HEK293 (cell line): ENCODE measurements around the gene ZNF423.

Source experiments
- CTCF ChIA-PET: fragments of 350-600 bp; formaldehyde crosslinking; extraction: SDS; loops from one replicate; lab custom pipeline; 2021; ENCODE audit warnings: antibody characterized with exemption; lab: Yijun Ruan, JAX
- POLR2A ChIA-PET: fragments of 300-600 bp; formaldehyde crosslinking; extraction: SDS; loops from one replicate; lab custom pipeline; 2020; ENCODE audit warnings: antibody characterized with exemption, inconsistent platforms; lab: Yijun Ruan, JAX
- H3K27ac ChIP-seq: fragments of 200-500 bp; sonication (Bioruptor generic); 2 replicates; pipeline ENCODE4 v1.5.1; 2014; ENCODE audit warnings: low read depth, low read length, control low read depth, inconsistent platforms; ENCODE audit errors: extremely low read depth
- H3K36me3 ChIP-seq, 2 experiments: fragments of 200-500 bp in 1 of 2; sonication (Bioruptor generic) in 1 of 2; 1 replicate in 1 of 2; 2 replicates in 1 of 2; pipeline ENCODE4 v1.5.1; 2014 to 2017; ENCODE audit warnings: inconsistent platforms in 2 of 2, low read length in 2 of 2; ENCODE audit not compliant: control insufficient read depth in 2 of 2, insufficient read depth in 1 of 2
- H3K4me1 ChIP-seq: fragments of 200-500 bp; sonication (Bioruptor generic); 2 replicates; pipeline ENCODE4 v1.5.1; 2014; ENCODE audit warnings: mild to moderate bottlenecking, low read length, inconsistent platforms; ENCODE audit not compliant: control insufficient read depth, insufficient read depth
- H3K4me3 ChIP-seq: 2 replicates; pipeline ENCODE4 v1.5.1; 2011; ENCODE audit warnings: low read depth, mild to moderate bottlenecking, control low read depth, low read length, moderate library complexity
- H3K9me3 ChIP-seq: fragments of 200-500 bp; sonication (Bioruptor generic); 2 replicates; pipeline ENCODE4 v1.5.1; 2014; ENCODE audit warnings: low read depth, low read length, inconsistent platforms; ENCODE audit not compliant: control insufficient read depth, insufficient read depth
- EGR2 ChIP-seq: fragments of 450-650 bp; formaldehyde crosslinking; IDR thresholded peaks from 2 replicates; pipeline ENCODE4 v1.5.1; 2016; ENCODE audit warnings: low read depth, missing biosample characterization, missing genetic modification characterization
- GFI1B ChIP-seq: fragments of 450-650 bp; formaldehyde crosslinking; IDR thresholded peaks from 2 replicates; pipeline ENCODE4 v1.5.1; 2016; ENCODE audit warnings: missing biosample characterization, missing genetic modification characterization
- OSR2 ChIP-seq: fragments of 450-650 bp; formaldehyde crosslinking; IDR thresholded peaks from 2 replicates; pipeline ENCODE4 v1.5.1; 2016; ENCODE audit warnings: missing biosample characterization, missing genetic modification characterization
- ZBTB17 ChIP-seq: fragments of 450-650 bp; formaldehyde crosslinking; IDR thresholded peaks from 2 replicates; pipeline ENCODE4 v1.5.1; 2016; ENCODE audit warnings: missing biosample characterization, missing genetic modification characterization
- ZFHX2 ChIP-seq: fragments of 450-650 bp; formaldehyde crosslinking; conservative IDR thresholded peaks from 2 replicates; pipeline ENCODE4 v1.5.1; 2016; ENCODE audit warnings: missing biosample characterization, missing genetic modification characterization
- ZNF133 ChIP-seq: fragments of 450-650 bp; formaldehyde crosslinking; IDR thresholded peaks from 2 replicates; pipeline ENCODE4 v1.5.1; 2016; ENCODE audit warnings: missing biosample characterization, missing genetic modification characterization
- ZNF138 ChIP-seq: fragments of 450-650 bp; formaldehyde crosslinking; IDR thresholded peaks from 2 replicates; pipeline ENCODE4 v1.5.1; 2016; ENCODE audit warnings: missing biosample characterization, missing genetic modification characterization, borderline replicate concordance
- ZNF157 ChIP-seq: fragments of 450-650 bp; formaldehyde crosslinking; IDR thresholded peaks from 2 replicates; pipeline ENCODE4 v1.5.1; 2016; ENCODE audit warnings: missing biosample characterization, missing genetic modification characterization
- ZNF184 ChIP-seq: fragments of 450-650 bp; IDR thresholded peaks from 2 replicates; pipeline ENCODE4 v1.5.1; 2018; ENCODE audit warnings: missing biosample characterization, mild to moderate bottlenecking, missing genetic modification characterization
- ZNF335 ChIP-seq: fragments of 450-650 bp; formaldehyde crosslinking; conservative IDR thresholded peaks from 2 replicates; pipeline ENCODE4 v1.5.1; 2016; ENCODE audit warnings: missing biosample characterization, missing genetic modification characterization
- ZNF366 ChIP-seq: fragments of 450-650 bp; formaldehyde crosslinking; conservative IDR thresholded peaks from 2 replicates; pipeline ENCODE4 v1.5.1; 2016; ENCODE audit warnings: missing biosample characterization, missing genetic modification characterization
- ZNF416 ChIP-seq: fragments of 450-650 bp; formaldehyde crosslinking; IDR thresholded peaks from 2 replicates; pipeline ENCODE4 v1.5.1; 2016; ENCODE audit warnings: missing biosample characterization, missing genetic modification characterization
- ZNF426 ChIP-seq: fragments of 450-650 bp; formaldehyde crosslinking; IDR thresholded peaks from 2 replicates; pipeline ENCODE4 v1.5.1; 2017; ENCODE audit warnings: missing biosample characterization, missing genetic modification characterization, mild to moderate bottlenecking, inconsistent platforms, moderate library complexity
- ZNF623 ChIP-seq: fragments of 450-650 bp; formaldehyde crosslinking; IDR thresholded peaks from 2 replicates; pipeline ENCODE4 v1.5.1; 2016; ENCODE audit warnings: missing biosample characterization, missing genetic modification characterization
- ZNF626 ChIP-seq: fragments of 450-650 bp; sonication (Bioruptor Pico); formaldehyde crosslinking; IDR thresholded peaks from 2 replicates; pipeline ENCODE4 v1.5.1; 2018; ENCODE audit warnings: missing biosample characterization, missing genetic modification characterization, inconsistent platforms
- ZNF677 ChIP-seq: fragments of 450-650 bp; IDR thresholded peaks from 2 replicates; pipeline ENCODE4 v1.5.0; 2018; ENCODE audit warnings: missing biosample characterization, mild to moderate bottlenecking, missing genetic modification characterization, moderate library complexity
- ZNF791 ChIP-seq: fragments of 450-650 bp; formaldehyde crosslinking; IDR thresholded peaks from 2 replicates; pipeline ENCODE4 v1.5.1; 2016; ENCODE audit warnings: missing biosample characterization, missing genetic modification characterization
- ZSCAN23 ChIP-seq: fragments of 450-650 bp; formaldehyde crosslinking; IDR thresholded peaks from 2 replicates; pipeline ENCODE4 v1.5.1; 2016; ENCODE audit warnings: missing biosample characterization, missing genetic modification characterization
- ZXDB ChIP-seq: fragments of 450-650 bp; formaldehyde crosslinking; IDR thresholded peaks from 2 replicates; pipeline ENCODE4 v1.5.1; 2016; ENCODE audit warnings: missing biosample characterization, missing genetic modification characterization
- TF ChIP-seq, protein P1 (sequence below): fragments of 450-650 bp; IDR thresholded peaks from 2 replicates; pipeline ENCODE4 v1.5.1; 2018; ENCODE audit warnings: missing biosample characterization, missing genetic modification characterization
- TF ChIP-seq, protein P2 (sequence below): fragments of 450-650 bp; formaldehyde crosslinking; IDR thresholded peaks from 2 replicates; pipeline ENCODE4 v1.5.1; 2017; ENCODE audit warnings: missing biosample characterization, missing genetic modification characterization
- TF ChIP-seq, protein P3 (sequence below): fragments of 450-650 bp; formaldehyde crosslinking; IDR thresholded peaks from 2 replicates; pipeline ENCODE4 v1.5.1; 2016; ENCODE audit warnings: missing biosample characterization, missing genetic modification characterization

The ZNF423 gene

DNA sequence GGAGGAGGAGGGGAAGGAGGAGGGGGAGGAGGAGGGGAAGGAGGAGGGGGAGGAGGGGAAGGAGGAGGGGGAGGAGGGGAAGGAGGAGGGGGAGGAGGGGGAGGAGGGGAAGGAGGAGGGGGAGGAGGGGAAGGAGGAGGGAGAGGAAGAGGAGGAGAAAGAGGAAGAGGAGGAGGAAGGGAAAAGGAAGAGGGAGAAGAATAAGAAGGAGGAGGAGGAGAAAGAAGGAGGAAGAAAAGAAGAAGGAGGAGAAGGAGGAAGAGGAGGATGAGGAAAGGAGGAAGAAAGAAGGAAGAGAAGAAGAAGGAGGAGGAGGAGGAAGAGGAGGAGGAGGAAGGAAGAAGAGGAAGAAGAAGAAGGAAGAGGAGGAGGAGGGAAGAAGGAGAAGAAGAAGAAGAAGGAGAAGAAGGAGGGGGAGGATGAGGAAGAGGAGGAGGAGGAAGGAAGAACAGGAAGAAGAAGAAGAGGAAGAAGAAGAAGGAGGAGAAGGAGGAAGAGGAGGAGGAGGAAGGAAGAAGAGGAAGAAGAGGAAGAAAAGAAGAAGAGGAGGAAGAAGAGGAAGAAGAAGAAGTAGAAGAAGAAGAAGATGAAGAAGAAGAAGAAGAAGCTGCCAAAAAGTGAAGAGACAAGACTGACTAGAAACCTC, 378.5 kb downstream of the ZNF423 start:
- Histone ChIP-seq H3K27ac (no peak overlapping the region), H3K4me3 (no peak overlapping the region), H3K9me3 (no peaks in the 10 kb centered on the region), H3K36me3 (no peaks in the 10 kb centered on the region), H3K4me1 (no peaks in the 10 kb centered on the region)
- CTCF ChIA-PET = no interaction called here
- TF ChIP-seq, protein P1, sequence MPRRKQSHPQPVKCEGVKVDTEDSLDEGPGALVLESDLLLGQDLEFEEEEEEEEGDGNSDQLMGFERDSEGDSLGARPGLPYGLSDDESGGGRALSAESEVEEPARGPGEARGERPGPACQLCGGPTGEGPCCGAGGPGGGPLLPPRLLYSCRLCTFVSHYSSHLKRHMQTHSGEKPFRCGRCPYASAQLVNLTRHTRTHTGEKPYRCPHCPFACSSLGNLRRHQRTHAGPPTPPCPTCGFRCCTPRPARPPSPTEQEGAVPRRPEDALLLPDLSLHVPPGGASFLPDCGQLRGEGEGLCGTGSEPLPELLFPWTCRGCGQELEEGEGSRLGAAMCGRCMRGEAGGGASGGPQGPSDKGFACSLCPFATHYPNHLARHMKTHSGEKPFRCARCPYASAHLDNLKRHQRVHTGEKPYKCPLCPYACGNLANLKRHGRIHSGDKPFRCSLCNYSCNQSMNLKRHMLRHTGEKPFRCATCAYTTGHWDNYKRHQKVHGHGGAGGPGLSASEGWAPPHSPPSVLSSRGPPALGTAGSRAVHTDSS (tag by site-specific recombination) = peak; percentile 98
- TF ChIP-seq ZNF138 (tag by site-specific recombination) (no peak), ZNF335 (no peak), ZNF366 (tag by site-specific recombination) (peak; percentile 65), ZNF184 (no peak), ZNF157 (tag by site-specific recombination) (0 out of 2 replicates have a peak, but pooled peaks have one; percentile 21), EGR2 (tag by site-specific recombination) (peak; percentile 23; the same call in 1 of the 2 replicates)
- TF ChIP-seq, protein P2, sequence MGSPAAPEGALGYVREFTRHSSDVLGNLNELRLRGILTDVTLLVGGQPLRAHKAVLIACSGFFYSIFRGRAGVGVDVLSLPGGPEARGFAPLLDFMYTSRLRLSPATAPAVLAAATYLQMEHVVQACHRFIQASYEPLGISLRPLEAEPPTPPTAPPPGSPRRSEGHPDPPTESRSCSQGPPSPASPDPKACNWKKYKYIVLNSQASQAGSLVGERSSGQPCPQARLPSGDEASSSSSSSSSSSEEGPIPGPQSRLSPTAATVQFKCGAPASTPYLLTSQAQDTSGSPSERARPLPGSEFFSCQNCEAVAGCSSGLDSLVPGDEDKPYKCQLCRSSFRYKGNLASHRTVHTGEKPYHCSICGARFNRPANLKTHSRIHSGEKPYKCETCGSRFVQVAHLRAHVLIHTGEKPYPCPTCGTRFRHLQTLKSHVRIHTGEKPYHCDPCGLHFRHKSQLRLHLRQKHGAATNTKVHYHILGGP (tag by site-specific recombination) = 0 out of 2 replicates have a peak, but pooled peaks have one; percentile 14
- TF ChIP-seq, protein P3, sequence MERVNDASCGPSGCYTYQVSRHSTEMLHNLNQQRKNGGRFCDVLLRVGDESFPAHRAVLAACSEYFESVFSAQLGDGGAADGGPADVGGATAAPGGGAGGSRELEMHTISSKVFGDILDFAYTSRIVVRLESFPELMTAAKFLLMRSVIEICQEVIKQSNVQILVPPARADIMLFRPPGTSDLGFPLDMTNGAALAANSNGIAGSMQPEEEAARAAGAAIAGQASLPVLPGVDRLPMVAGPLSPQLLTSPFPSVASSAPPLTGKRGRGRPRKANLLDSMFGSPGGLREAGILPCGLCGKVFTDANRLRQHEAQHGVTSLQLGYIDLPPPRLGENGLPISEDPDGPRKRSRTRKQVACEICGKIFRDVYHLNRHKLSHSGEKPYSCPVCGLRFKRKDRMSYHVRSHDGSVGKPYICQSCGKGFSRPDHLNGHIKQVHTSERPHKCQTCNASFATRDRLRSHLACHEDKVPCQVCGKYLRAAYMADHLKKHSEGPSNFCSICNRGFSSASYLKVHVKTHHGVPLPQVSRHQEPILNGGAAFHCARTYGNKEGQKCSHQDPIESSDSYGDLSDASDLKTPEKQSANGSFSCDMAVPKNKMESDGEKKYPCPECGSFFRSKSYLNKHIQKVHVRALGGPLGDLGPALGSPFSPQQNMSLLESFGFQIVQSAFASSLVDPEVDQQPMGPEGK = no peak
- POLR2A ChIA-PET = no interaction called here

DNA sequence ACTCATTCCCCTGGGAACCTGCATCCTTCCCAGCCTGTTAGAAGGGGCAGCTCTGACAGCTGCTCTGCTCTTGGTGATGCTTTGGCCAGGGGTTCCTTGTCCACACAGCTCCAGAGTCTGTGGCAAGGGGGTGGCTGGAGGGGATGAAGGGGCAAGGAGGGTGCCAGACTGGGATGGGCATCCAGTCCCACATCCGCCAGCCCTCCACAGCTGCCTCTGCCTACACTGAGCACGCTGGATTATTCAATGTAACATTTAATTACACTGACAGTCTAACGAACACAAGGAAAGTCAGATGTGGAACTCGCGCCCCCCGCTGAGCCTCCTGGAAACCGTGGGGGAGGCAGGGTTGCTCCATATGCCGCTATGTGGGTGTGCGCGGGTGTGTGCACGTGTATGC, 381.2 kb downstream of the ZNF423 start:
- H3K4me1 ChIP-seq = no peaks in the 10 kb centered on the region
- TF ChIP-seq ZNF426 (no peak), EGR2 (tag by site-specific recombination) (peak; percentile 32; the same call in 1 of the 2 replicates), ZFHX2 (tag by site-specific recombination) (peak; percentile 32; the same call in 1 of the 2 replicates)
- H3K4me3 ChIP-seq = no peak overlapping the region
- no peaks in the 10 kb centered on the region for H3K36me3 ChIP-seq
- H3K27ac ChIP-seq = no peak overlapping the region
- ChIA-PET POLR2A (no interaction called here), CTCF (no interaction called here)
- no peaks in the 10 kb centered on the region for H3K9me3 ChIP-seq

DNA sequence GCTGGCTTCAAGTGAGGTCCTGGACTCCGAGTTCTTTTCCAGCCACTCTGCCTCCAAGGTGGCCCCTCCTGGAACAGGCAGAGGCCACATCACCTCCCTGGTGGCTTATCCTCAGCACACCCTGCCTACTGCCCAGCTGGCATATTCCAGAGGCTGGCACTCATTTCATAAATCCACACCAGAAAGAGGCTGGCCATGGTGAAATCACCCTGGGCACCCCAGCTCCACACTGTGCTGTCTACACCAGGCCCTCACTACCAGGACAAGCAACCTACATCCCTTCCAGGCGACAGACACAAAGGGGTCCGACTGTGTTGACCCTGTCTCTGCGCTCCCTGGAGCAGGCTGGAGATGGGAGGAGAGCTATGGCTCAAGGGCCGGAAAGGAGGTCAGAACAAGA, 382.1 kb downstream of the ZNF423 start:
- no peak overlapping the region for H3K4me3 ChIP-seq
- ChIA-PET CTCF (interaction anchor here (0.6 kb wide), 2 partner anchors 203 to 843 kb away, joined by 3 to 4 read pairs; no protein-coding TSS in a partner anchor), POLR2A (no interaction called here)
- H3K4me1 ChIP-seq = no peaks in the 10 kb centered on the region
- TF ChIP-seq ZNF184 (no peak), ZBTB17 (tag by site-specific recombination) (no peak)
- TF ChIP-seq, all 188 proteins: peak for 0
- H3K27ac ChIP-seq = no peak overlapping the region
- no peaks in the 10 kb centered on the region for H3K36me3 ChIP-seq
- no peaks in the 10 kb centered on the region for H3K9me3 ChIP-seq

DNA sequence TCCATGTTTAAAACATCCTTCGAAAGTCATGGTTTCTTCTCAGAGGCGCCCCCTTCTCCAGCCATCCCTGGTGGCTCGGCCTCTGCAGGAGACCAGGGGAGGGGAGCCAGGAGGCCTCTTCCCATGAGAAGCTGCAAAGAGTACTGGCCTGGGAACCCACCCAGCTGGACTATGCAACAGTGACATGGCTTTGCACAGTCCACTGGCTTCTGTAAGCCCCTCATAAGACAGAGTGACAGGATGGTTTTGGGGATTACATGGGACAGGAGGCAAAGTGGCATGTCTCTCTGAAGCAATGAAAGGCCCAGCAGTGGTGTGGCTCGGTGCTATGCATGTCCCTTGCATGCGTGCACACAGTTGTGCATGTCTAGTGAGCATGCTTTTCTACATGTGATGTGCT, 382.8 kb downstream of the ZNF423 start:
- Histone ChIP-seq H3K9me3 (no peaks in the 10 kb centered on the region), H3K36me3 (no peaks in the 10 kb centered on the region), H3K27ac (no peak overlapping the region), H3K4me3 (no peak overlapping the region), H3K4me1 (no peaks in the 10 kb centered on the region)
- CTCF ChIA-PET = interaction anchor here (0.7 kb wide), 1 partner anchor 1106 kb away, joined by 3 read pairs; no protein-coding TSS in a partner anchor
- POLR2A ChIA-PET = no interaction called here
- TF ChIP-seq ZNF791 (tag by site-specific recombination) = no peak
- no peak for TF ChIP-seq ZNF626 (tag by site-specific recombination)
- no peak for TF ChIP-seq ZNF184
- no peak for TF ChIP-seq ZNF133 (tag by site-specific recombination)
- TF ChIP-seq, protein P1 (tag by site-specific recombination) = no peak
- no peak for TF ChIP-seq GFI1B (tag by site-specific recombination)
- TF ChIP-seq ZNF623 = no peak
- TF ChIP-seq OSR2 (tag by site-specific recombination) = no peak
- TF ChIP-seq ZSCAN23 (tag by site-specific recombination) = no peak
- no peak for TF ChIP-seq ZNF677 (tag by site-specific recombination)
- TF ChIP-seq ZNF157 (tag by site-specific recombination) = no peak
- no peak for TF ChIP-seq ZNF416 (tag by site-specific recombination)
- TF ChIP-seq ZXDB (tag by site-specific recombination) = no peak
